HG03558 (cell line): ENCODE measurements around the gene COMMD8.
"Not testable (repeated sequence)": the region's sequence is repeated elsewhere in the genome, so short reads cannot be mapped to it uniquely, and the experiment has no call there.

Experiments
- ATAC-seq: cut with Tn5 transposase; IDR thresholded peaks from one replicate; pipeline ENCODE4 v1.9.1; 2021; ENCODE audit warnings: moderate number of reproducible peaks; ENCODE audit not compliant: unreplicated experiment; ENCODE audit errors: extremely low read depth

The COMMD8 gene

DNA sequence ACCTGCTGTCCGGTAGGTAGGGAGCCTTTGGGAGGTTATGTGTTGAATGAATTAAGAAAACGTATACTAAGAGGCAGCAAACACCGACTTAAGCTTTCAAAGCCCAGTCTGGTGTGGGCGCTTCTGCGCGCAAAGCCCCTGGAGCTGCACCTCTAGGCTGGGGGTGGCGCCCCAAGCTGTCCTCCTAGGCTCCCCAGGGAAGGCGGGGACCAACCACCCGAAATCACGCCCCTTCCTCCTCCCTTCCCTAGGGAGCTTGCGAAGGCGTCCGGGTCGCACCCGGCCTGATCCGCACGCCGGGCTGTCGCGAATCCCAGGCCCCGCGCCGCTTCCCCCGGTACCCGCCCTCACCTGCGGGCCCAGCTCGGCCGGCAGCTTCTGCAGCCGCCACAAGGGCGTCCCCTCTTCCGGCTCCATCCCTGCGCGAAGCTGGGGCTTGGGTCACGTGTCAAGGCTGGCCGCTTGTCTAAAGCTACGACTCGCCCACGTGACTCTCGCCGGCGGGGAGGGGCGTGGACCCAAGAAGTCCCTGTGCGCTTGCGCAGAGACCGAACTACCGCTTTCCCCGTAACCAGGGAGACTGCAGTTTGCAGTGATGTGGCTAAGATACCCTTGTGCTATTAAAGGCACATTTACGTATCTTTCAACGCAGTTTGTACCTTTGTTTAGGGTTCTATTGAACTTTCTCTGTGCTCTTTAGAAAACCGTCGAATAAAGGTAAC, at the start of gene COMMD8:
Gene COMMD8, minus strand, starts transcription at position 468 of the 722 bp plus-strand sequence. Its CDS starts 51 bp downstream, at position 417.
- peak; percentile 82 for ATAC-seq

- peak; percentile 99 for ATAC-seq
These were observed 47.1 kb upstream of the COMMD8 start for GRCh38 chr4:47510506-47511143.

GRCh38 chr4:47505666-47506065, 42.2 kb upstream of the COMMD8 start:
- ATAC-seq, result no peak

DNA sequence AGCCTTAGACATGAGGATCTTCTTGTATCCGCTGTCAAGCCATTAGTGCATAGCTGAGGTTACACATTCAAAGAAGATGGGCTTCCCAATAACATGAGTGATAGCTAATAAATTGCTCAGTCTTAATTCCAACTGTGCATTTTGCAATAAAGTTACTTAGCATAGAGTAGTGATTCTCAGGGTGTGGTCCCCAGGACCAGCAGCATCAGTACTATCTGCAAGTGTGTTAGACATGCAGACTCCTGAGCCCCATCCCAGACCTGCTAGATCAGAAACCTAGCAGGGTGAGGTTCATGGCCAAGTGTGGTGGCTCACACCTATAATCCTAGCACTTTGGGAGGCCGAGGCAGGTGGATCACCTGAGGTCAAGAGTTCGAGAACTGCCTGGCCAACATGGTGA, 41.6 kb upstream of the COMMD8 start:
- no peak for ATAC-seq

GRCh38 chr4:47500776-47501175, 37.3 kb upstream of the COMMD8 start:
- no peak for ATAC-seq

GRCh38 chr4:47499700-47500099, 36.2 kb upstream of the COMMD8 start:
- ATAC-seq, result no peak

DNA sequence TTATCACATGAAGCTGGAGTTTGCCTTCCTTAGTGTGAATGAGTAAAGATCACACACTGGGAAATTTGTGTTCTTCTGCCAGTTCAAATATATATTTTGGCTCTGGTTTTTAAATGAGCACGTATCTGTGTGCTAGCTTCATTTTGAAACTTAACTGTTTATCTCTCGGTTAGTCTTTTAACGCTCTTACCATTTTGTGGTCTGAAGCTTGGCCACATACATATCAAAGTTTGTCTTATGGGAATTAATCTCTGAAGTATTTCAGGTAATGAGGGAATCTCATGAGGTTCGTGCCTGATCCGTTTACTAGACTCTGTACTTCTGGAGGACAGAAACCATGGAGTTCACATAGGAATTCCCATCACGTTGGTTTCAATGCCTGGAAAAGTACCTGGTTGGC, 35.4 kb upstream of the COMMD8 start:
- ATAC-seq, result no peak

DNA sequence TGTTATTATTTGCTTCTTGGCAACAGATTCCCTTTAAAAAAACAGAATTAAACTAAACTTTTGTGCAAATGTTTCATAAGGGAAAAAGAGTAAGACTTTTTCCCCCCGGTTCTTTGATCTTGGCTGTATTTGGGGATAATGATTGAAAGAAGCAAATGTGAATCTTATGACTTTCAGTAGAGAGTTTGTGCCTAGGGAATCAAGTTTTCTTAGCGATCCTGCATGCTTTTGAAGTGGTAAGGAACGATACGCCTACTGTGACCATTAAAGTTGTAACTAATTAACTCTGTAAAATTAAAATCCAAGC, 30.6 kb upstream of the COMMD8 start:
- no peak for ATAC-seq

- ATAC-seq, result peak; percentile 35
These were observed 30.0 kb upstream of the COMMD8 start for GRCh38 chr4:47493238-47494123.

GRCh38 chr4:47490550-47490949, 27.0 kb upstream of the COMMD8 start:
- ATAC-seq, result peak; percentile 41

- no peak for ATAC-seq
These were observed 25.2 kb upstream of the COMMD8 start for GRCh38 chr4:47488706-47489105.

- ATAC-seq, result not testable (repeated sequence)
These were observed 23.2 kb upstream of the COMMD8 start for GRCh38 chr4:47486727-47487126.

DNA sequence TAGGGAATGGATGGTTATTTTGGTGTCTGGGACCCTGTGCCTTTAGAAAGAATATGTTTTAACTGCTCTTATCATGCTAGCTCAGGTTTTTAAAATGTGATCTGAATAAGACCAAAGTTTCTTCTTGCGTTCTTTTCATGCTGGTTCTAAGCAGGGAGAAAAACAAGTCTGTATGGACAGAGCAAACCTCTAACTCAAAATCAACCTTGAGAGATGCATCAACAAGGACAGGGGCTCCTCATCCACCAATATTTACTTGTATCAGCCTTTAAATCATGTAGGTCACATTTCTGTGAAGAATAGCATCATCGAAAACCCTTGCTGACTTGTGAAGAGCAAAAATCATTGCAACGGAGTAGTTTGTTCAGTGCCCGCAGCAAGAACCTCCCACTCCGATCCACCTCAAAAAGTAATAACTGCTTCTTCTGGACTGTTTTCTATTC, 22.8 kb upstream of the COMMD8 start:
- no peak for ATAC-seq

DNA sequence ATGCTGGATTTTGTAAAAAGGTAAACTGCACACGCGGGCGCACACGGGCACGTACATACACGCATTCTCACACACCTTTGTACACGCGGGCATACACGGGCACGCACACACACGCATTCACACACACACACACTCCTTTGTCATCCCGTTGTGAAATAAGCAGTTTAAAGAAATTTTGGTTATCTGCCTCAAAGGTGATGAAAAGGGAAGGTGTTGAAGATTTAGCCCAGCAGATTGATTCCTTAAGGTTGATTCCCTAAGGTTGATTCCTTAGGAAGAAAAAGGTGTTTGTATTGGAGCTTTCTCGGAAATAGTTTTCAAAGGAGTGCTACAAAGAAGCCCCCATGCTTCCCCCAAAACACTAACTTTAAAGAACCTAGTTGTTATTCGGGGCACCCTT, 22.3 kb upstream of the COMMD8 start:
- no peak for ATAC-seq

- ATAC-seq, result peak; percentile 97
These were observed 21.7 kb upstream of the COMMD8 start, which contains the start of gene ATP10D for GRCh38 chr4:47485047-47485692. Gene ATP10D, plus strand, starts transcription at chr4:47485275. Its CDS starts 27,266 bp downstream, at chr4:47512541.

DNA sequence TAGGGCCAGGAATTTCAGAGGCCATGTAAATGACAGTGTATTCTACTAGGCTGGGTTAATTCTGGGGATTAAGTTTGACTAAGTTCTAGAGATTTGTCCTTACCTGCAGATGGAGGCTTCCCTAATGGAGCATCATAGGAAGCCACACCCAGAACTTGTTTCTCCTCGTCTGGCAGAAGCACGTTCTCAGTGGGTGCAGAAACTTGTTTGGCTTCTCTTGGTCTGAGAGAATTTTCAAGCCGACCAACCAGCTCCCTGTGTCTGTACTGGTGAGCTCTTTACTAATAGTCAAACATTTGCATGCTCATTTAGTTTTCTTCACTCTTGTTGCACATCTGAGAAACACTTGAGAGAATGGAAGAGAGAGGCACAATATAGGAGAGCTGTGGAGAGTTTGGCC, 20.7 kb upstream of the COMMD8 start:
- ATAC-seq, result no peak

DNA sequence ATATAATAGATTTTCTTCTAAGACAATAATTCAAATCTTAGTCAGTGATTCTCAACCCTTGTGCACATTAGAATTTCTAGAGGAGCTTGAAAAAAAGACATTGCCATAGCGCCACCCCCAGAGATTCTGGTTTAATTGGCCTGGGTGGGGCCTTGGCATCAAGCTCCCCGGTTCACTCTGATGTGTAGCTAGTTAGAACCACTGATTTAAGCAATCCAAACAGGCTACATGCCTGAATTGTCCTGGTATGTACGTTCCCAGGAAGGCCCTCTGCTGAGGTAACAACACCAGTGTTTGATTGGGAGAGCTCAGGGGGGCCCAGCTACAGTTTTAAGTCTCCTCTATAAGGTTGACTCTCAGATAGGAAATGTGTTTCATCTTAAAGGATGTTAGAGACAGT, 20.2 kb upstream of the COMMD8 start:
- no peak for ATAC-seq

GRCh38 chr4:47482326-47482725, 18.8 kb upstream of the COMMD8 start:
- no peak for ATAC-seq

GRCh38 chr4:47478804-47479203, 15.3 kb upstream of the COMMD8 start:
- ATAC-seq, result no peak

DNA sequence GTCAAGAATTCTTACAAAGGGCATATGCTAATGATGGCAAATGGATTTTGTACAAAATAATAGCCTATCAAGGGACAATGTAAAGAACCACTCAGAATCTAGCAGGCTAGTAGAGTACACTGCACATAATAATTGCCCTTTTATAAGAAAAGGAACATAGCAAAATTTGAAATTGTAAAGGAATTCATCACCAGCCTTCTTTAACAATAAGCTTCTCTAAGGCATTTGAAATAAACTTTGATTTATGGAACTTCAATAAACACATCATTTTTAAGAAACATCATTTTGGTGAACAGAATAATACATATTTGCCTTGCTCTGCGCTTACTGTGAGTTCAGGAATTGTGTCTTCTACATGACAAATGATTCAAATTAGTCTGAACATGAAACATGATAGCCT, 11.9 kb upstream of the COMMD8 start:
- no peak for ATAC-seq
